ENCODE measurements around the gene CREG1. TPM values are rescaled to one million over a fixed set of nuclear protein-coding genes. Genes with fewer than 3 reads are reported as not detected.

The CREG1 gene
- total RNA-seq, 1 donor from 2014 or later = 19.2 TPM

DNA sequence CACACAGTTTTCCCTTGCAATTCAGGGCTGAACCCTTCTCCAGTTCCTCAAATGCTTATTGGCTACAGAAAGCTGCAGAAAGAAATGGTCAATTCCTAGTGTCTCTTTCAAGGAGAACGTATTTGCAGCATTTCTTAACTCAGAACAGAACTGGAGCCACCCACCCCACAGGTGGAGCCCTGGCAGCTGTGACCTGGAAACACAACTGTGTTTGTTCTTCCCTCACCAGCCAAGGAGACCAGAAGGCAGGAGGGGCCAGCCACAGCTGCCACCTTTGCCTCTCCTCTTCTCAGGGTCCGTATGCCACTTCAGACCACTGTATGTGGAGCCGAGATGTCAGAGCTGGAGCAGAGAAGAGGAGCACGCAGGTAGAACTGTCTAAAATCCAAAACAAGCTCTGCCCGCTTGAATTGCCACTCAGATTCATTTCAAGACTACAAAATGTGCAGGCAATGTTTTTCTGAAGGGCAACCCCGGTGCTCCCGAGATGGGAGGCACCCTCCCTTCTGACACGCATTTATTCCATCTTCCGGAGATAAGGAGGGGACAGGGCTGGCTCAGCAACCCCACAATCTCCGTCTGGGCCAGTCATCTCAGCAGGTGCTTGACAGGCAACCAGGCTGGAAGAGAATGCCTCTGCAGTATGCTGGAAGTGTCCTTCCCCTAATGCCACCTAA, 51.9 kb downstream of the CREG1 start:
- H3K27ac Mint-ChIP-seq (ENCODE audit: unreplicated experiment) = no peak overlapping the region
- H3K27me3 Mint-ChIP-seq (ENCODE audit: unreplicated experiment) = peaks cover 69% of the 10 kb centered on the region
- no peaks in the 10 kb centered on the region for H3K4me1 Mint-ChIP-seq (ENCODE audit: unreplicated experiment)
- no peaks in the 10 kb centered on the region for H3K9me3 Mint-ChIP-seq (ENCODE audit: unreplicated experiment)
- no peak for DNase-seq (ENCODE audit: extremely low spot score, unreplicated experiment)
- H3K4me3 Mint-ChIP-seq (ENCODE audit: unreplicated experiment) = no peak overlapping the region
- no peaks in the 10 kb centered on the region for H3K36me3 Mint-ChIP-seq (ENCODE audit: unreplicated experiment)
- no peak for TF ChIP-seq CTCF (IDR thresholded peaks at IDR 0.05)

DNA sequence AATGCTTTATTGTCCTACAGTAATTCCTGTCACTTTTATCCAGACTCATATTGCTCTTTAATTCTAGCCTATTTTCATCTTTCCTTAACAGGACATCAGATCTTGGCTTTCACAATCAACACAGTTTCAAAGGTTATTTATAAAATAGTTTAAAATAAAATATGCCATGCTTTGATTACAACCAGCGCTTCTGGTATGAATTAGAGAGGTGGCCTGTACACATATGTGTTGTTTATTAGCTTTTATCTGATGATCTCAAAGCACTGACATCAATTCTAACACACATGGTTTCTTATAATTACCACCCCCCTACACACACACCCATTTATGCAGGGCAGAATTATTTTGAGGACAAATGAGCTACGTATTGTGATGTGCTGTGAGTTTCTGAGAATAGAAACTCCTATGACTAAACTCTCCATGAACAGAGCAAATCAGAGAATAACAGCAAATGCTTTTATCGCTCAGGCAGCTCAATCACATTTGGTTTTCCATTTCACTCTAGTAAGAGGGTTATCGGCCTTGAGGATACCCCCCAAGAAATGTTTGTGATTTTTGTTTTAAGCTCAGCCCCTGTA, 53.2 kb downstream of the CREG1 start:
- no peaks in the 10 kb centered on the region for H3K36me3 Mint-ChIP-seq (ENCODE audit: unreplicated experiment)
- H3K27me3 Mint-ChIP-seq (ENCODE audit: unreplicated experiment) = peaks cover 74% of the 10 kb centered on the region
- no peak overlapping the region for H3K4me3 Mint-ChIP-seq (ENCODE audit: unreplicated experiment)
- H3K27ac Mint-ChIP-seq (ENCODE audit: unreplicated experiment) = no peak overlapping the region
- no peaks in the 10 kb centered on the region for H3K4me1 Mint-ChIP-seq (ENCODE audit: unreplicated experiment)
- DNase-seq (ENCODE audit: extremely low spot score, unreplicated experiment) = no peak
- no peaks in the 10 kb centered on the region for H3K9me3 Mint-ChIP-seq (ENCODE audit: unreplicated experiment)
- TF ChIP-seq CTCF (IDR thresholded peaks at IDR 0.05) = no peak

- Mint-ChIP-seq H3K4me1 (ENCODE audit: unreplicated experiment) (no peaks in the 10 kb centered on the region), H3K36me3 (ENCODE audit: unreplicated experiment) (no peaks in the 10 kb centered on the region), H3K27me3 (ENCODE audit: unreplicated experiment) (peaks cover 74% of the 10 kb centered on the region), H3K27ac (ENCODE audit: unreplicated experiment) (no peak overlapping the region), H3K9me3 (ENCODE audit: unreplicated experiment) (no peaks in the 10 kb centered on the region), H3K4me3 (ENCODE audit: unreplicated experiment) (no peak overlapping the region)
- DNase-seq (ENCODE audit: extremely low spot score, unreplicated experiment) = no peak
- TF ChIP-seq CTCF (IDR thresholded peaks at IDR 0.05) = no peak
Measured at GRCh38 chr1:167499664-167500101, 53.9 kb downstream of the CREG1 start.

- no peak overlapping the region for H3K27ac Mint-ChIP-seq (ENCODE audit: unreplicated experiment)
- no peaks in the 10 kb centered on the region for H3K4me1 Mint-ChIP-seq (ENCODE audit: unreplicated experiment)
- H3K9me3 Mint-ChIP-seq (ENCODE audit: unreplicated experiment) = no peaks in the 10 kb centered on the region
- H3K36me3 Mint-ChIP-seq (ENCODE audit: unreplicated experiment) = no peaks in the 10 kb centered on the region
- DNase-seq (ENCODE audit: extremely low spot score, unreplicated experiment) = no peak
- peaks cover 75% of the 10 kb centered on the region for H3K27me3 Mint-ChIP-seq (ENCODE audit: unreplicated experiment)
- TF ChIP-seq CTCF (IDR thresholded peaks at IDR 0.05) = no peak
- no peak overlapping the region for H3K4me3 Mint-ChIP-seq (ENCODE audit: unreplicated experiment)
Measured at GRCh38 chr1:167499106-167499505, 54.5 kb downstream of the CREG1 start.

DNA sequence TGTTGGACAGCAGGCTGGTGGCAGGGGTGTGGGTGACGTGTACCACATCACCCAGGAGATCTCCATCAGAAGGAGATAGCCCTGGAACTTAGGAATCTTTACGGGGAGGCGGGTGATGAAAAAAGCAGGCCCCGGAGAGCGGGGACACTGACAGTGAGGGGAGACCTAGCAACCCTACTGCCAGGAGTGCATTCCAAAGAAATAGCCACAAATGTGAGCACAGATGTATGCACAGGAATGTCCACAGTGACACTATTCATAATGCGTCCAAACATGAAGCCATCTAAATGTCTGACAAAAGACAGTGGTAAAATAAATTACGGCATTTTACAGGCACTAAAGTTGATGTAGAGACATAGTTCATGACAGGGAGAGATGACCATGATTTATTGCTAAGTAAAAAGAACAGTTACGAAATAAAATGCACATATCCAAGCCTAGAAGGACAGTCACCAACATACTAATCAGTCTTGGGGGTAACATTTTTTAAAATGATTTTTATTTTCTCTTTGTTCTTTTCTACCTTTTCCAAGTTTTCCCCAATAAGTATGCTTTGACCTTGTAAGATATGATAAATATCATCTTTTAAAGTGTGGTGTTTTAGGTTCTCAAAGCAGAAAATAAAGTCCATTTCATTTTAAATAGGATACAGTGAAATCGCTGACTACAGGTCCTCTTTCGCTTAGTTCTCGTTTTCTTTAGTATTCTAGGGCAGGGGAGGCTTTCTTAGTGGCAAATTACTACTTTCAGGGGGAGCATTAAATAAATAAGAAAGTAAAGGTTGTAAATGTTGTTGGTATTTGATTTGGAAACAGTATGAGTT, 56.6 kb downstream of the CREG1 start:
- Mint-ChIP-seq H3K27ac (ENCODE audit: unreplicated experiment) (no peak overlapping the region), H3K27me3 (ENCODE audit: unreplicated experiment) (peaks cover 70% of the 10 kb centered on the region), H3K36me3 (ENCODE audit: unreplicated experiment) (no peaks in the 10 kb centered on the region), H3K9me3 (ENCODE audit: unreplicated experiment) (no peaks in the 10 kb centered on the region), H3K4me3 (ENCODE audit: unreplicated experiment) (no peak overlapping the region), H3K4me1 (ENCODE audit: unreplicated experiment) (no peaks in the 10 kb centered on the region)
- no peak for TF ChIP-seq CTCF (IDR thresholded peaks at IDR 0.05)
- DNase-seq (ENCODE audit: extremely low spot score, unreplicated experiment) = no peak
